HFF-Myc (cell line): ENCODE data around the gene C1QTNF8.

ENCODE experiments used
- DNase-seq: peaks from one replicate; pipeline ENCODE4 v3.0.0-alpha.2; 2011; ENCODE audit warnings: low read depth; ENCODE audit errors: extremely low read depth
- H3K4me3 ChIP-seq: replicated peaks from 2 replicates; pipeline ENCODE4 v1.5.1; 2011; ENCODE audit warnings: low read depth, mild to moderate bottlenecking, control low read depth, low read length
- TF ChIP-seq, protein P1 (sequence below): IDR thresholded peaks from 2 replicates; pipeline ENCODE4 v1.5.1; 2012; ENCODE audit warnings: mild to moderate bottlenecking, low read depth, low read length, control low read depth; ENCODE audit errors: missing control alignments

Gene C1QTNF8

GRCh38 chr16:1040346-1040745, 55.7 kb downstream of the C1QTNF8 start:
- TF ChIP-seq, protein P1, sequence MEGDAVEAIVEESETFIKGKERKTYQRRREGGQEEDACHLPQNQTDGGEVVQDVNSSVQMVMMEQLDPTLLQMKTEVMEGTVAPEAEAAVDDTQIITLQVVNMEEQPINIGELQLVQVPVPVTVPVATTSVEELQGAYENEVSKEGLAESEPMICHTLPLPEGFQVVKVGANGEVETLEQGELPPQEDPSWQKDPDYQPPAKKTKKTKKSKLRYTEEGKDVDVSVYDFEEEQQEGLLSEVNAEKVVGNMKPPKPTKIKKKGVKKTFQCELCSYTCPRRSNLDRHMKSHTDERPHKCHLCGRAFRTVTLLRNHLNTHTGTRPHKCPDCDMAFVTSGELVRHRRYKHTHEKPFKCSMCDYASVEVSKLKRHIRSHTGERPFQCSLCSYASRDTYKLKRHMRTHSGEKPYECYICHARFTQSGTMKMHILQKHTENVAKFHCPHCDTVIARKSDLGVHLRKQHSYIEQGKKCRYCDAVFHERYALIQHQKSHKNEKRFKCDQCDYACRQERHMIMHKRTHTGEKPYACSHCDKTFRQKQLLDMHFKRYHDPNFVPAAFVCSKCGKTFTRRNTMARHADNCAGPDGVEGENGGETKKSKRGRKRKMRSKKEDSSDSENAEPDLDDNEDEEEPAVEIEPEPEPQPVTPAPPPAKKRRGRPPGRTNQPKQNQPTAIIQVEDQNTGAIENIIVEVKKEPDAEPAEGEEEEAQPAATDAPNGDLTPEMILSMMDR: no peak
- H3K4me3 ChIP-seq: no peak overlapping the region
- no peak for DNase-seq

DNA sequence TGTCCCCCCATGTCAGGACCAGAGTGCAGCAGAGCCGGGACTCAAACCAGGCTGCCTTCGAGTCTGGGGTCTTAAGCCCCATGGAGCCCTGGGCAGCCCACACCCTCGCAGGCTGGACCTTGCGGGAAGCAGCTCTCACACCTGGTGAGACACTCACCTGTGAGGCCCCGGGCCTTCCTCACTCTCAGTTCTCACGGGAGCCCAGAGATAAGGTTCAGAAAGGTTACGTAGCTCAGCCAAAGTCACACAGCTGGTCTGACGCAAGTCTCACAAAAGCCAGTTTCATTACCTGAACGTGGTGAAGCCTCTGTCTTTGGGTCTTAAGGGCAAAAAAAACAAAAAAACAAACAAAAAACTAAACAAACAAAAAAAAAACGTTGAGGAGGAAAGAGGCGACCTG, 56.3 kb downstream of the C1QTNF8 start:
- no peak overlapping the region for H3K4me3 ChIP-seq
- TF ChIP-seq, protein P1: no peak
- no peak for DNase-seq

DNA sequence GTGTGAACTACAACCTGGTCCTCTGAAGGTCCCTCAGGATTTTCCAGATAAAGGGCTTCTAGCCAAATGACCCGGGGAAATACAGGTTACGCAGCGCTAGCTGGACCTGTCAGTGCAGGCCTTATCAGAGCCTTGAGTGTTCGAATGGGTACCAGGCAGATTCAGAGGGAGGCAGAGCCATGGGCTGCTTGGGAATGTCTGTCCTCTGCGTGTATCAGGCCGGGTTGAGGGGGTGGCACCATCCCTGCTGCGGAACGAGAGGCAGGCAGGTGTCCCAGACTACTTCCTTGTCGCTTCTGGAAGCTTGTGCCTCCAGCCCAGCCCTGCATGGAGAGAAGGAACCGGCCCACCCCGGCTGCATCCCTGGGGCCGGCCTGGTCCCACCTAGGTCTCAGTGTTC, 57.1 kb downstream of the C1QTNF8 start:
- no peak overlapping the region for H3K4me3 ChIP-seq
- TF ChIP-seq, protein P1: no peak
- DNase-seq: no peak
